CD4-positive, alpha-beta T cell treated with Interleukin-4 for 4 hours (primary cell): ENCODE data around the gene ENDOD1.
"Not testable (repeated sequence)": the region's sequence is repeated elsewhere in the genome, so short reads cannot be mapped to it uniquely, and the experiment has no call there.

ENCODE experiments used
- DNase-seq: peaks from one replicate; pipeline ENCODE4 v3.0.0-alpha.2; 2020

Gene ENDOD1, protein sequence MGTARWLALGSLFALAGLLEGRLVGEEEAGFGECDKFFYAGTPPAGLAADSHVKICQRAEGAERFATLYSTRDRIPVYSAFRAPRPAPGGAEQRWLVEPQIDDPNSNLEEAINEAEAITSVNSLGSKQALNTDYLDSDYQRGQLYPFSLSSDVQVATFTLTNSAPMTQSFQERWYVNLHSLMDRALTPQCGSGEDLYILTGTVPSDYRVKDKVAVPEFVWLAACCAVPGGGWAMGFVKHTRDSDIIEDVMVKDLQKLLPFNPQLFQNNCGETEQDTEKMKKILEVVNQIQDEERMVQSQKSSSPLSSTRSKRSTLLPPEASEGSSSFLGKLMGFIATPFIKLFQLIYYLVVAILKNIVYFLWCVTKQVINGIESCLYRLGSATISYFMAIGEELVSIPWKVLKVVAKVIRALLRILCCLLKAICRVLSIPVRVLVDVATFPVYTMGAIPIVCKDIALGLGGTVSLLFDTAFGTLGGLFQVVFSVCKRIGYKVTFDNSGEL

DNA sequence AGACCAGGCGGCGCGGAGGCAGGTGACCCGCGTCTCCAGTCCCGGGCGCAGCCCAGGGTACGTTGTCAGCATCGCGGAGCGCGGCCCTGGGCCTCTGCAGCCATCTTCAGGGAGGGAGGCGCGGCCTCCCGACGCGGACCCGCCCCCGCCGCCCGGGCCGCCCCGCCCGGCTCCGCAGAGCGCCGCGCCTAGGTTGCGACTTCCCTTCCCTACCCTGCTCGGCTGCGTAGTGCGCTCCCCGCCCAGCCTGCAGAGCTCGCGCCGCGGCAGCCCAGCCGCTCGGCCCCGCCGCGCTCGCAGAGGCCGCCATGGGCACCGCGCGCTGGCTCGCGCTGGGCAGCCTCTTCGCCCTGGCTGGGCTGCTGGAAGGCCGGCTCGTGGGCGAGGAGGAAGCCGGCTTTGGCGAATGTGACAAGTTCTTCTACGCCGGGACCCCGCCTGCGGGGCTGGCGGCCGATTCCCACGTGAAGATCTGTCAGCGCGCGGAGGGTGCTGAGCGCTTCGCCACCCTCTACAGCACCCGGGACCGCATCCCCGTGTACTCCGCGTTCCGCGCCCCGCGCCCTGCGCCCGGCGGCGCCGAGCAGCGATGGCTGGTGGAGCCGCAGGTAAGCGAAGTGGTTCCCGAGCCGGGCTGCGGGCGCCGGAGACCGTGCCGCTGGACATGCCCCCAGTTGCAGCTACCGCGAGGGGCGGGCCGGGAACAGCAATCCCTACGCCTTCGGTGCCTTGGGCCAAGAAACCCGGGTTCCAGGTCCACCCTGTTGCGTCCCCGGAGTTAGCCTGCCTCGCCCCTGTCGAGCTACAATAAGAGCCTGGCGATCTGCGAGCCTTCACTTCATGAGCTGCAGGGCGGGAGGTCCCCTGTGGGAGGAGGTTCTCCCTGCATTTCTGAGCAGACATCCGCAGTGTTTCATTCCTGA is at the start of gene ENDOD1:
ENDOD1 (plus strand) TSS at position 227 of the 923 bp plus-strand sequence; CDS start at position 309, 82 bp downstream.
- DNase-seq, result peak; percentile 83

DNA sequence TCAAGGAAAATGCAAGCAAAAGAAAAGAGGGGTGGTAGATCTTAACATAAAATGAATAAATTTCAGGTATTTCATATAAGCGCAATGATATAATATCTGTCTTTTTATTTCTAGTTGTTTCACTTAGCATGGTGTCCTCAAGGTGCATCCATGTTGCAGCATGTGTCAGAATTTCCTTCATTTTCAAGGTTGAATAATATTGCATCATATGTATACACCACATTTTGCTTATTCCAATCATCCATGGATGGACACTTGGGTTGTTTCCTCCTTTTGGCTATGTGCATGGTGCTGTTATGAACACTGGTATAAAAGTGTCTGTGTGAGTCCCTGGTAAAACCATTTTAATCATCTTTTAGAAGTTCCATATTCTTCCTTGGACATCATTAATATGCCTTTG is 47.4 kb upstream of the ENDOD1 start:
- no peak for DNase-seq

DNA sequence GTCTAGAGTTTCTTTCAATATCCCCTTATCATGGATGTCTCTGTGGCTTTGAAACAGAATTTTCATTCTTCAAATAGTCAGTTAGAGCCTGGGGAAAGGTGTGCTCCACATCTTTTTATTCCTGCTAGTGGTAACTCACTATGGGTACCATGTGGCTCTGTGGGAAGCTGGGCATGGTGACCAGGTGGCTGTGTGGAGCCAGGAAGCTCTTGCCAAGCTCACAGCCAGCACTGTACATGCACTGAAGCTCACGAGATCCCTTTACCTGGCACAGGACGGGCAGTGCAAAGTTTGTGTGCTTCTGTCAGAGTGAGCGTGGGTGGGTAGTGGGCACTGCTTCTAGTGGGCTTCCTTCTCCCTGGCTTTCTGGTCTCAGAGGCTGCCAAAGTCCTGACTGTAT is 46.7 kb upstream of the ENDOD1 start:
- no peak for DNase-seq

DNA sequence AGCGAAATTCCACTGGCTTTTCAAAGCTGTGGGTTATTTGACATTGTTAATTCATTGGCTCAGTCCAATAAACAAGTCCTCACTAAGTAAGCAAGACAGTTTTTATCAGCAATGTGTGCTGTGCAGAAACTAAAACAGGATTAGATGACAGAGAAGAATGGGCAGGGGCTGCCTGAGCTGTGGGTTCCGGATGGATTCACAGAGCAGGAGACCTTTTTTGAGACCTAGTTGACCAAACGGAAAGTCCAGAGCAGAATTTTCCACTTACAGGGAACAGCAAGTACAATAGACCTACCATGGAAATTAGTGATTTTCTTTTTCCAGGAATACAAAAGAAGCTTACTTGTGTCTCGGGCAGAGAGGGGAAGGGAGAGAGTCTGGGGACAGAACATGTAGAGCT is 45.6 kb upstream of the ENDOD1 start:
- DNase-seq, result no peak

DNA sequence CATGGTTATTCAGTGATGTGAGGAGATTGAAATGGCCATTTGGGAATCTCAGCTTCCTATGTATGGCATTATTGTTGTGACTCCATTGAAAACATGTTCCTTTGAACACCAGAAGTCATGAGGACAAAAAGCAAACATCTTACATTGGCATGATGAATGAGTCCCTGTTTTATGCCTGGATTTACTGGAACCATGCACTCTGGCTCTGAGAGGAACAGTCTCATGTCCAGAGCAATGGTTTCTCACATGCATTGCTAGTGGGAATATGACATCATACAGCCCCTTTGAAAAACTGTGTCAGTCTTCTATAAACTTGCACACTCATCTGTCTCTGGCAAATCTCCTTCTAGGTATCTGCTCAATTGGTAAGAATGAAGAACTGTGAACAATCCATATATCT is 43.8 kb upstream of the ENDOD1 start:
- no peak for DNase-seq

DNA sequence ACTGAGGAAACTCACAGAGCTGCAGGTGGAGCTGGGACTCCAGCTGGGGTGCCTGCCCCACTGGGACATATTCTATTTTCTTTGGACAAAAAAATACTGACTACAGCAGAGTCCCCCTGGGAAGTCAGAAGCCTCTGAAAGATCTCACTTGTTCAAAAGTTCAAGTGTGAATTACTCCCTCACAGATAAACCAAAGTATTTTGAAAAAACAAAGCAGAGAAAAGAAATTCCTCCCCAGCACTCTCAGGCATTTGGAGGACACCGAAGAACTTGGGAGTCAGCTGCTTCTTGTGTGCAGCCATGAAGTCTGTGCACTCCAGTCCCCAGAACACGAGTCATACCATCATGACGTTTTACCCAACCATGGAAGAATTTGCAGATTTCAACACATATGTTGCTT is 40.5 kb upstream of the ENDOD1 start, which contains the start of gene KDM4F:
KDM4F (plus strand) TSS at position 301 of the 400 bp plus-strand sequence.
- not testable (repeated sequence) for DNase-seq

DNA sequence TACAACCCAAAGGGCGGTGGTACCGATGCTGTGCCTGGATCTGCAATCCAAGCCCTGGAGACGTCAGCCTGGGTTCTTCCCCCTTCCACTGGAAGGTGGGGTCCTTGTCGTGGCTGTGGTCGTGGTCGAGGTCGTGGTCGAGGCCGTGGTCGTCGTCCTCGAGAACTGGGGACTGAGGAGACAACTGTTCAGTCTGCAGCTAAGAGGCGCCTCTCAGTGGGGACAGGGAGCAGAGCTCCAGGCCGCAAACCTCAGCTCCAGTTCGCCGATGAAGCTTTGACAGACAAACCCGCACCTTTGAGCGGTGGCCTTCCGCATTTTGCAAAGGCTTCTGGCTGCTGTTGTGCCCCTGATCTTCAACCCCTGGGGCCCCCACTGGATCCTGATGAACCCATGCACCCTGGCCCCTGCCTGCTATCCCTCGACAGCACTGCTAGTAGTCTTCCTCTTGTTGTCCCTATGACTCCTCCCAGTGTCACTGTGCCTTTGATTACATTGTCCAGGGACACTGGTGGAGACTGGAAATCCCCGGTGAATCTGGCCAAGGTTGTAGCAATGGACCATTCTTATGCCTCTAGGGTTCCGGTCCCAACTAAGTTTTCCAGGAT is 38.9 kb upstream of the ENDOD1 start:
- DNase-seq, result no peak

DNA sequence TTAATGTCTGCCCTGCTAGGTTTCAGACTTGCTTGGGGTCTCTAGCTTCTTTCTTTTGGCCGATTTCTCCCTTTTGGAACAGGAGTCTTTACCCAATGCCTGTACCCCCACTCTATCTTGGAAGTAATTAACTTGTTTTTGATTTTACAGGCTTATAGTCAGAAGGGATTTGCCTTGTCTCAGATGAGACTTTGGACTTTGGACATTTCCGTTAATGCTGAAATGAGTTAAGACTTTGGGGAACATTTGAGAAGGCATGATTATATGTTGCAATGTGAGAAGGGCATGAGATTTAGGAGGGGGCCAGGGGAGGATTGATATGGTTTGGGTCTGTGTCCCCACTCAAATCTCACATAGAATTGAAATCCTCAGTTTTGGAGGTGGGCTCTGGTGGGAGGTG is 35.3 kb upstream of the ENDOD1 start:
- no peak for DNase-seq

DNA sequence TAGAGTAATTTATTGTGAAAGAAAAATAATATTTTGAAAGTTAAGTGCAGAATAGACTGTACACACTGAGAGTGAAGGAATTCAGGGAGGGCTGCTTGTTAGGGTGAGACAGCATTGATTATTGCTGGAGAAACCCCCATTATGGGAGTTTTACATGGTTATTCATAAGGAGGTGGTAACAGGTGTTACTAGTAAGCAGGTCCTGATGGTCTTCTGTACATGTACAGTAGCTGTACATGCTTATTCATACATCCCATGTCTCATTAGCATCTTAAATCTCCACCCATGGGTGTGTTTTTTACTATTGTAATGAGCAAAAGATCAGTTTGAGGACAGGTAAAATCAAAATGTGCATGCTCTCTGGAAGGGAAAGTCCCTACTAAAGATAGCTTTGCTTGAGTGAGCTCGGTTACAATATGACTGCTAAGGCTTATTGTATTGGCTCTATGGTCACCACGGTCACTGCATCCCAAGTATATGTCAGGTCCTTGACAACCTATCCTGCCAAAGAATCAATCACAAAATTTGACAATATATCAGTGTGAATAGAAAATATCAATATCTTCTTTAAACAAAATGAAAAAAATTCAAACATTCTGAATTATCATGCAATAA is 34.3 kb upstream of the ENDOD1 start:
- no peak for DNase-seq

DNA sequence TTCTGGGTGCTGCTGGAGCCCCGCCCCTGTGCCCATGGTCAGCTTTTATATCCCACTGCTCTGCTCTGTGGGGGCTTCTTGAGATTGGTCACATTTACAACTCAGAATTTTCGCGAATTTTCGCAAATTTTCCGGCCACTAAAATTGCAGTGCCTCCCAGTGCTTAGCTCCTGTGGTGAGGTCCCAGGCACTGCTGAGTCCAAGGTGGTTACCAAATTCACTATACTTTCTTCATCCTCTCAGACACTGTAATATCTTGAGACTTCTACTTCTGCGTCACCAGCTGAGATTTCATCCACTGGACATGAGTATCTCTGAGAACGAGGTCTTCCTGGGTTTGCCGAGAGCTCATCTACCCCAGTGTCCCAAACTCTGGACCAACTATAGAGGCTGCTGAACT is 31.7 kb upstream of the ENDOD1 start:
- DNase-seq, result no peak

DNA sequence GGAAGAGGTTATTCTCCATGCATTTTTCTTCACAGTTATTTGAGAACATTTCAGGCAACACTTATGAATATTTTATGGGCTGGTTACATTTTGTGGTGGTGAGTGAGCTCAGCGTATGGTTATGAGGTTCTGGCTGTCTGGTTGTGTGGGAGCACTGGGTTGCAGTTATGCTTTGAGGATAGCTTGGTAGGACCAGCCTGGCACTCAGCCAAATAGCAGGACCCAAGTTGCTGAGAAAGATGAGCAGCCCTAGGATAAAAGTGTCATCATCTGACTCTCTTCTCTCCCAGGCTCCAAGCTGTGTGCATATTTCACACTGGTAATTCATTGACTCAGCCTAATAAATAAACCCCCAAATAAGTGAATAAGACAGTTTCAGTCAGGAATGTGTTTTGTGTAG is 31.0 kb upstream of the ENDOD1 start:
- DNase-seq, result no peak

DNA sequence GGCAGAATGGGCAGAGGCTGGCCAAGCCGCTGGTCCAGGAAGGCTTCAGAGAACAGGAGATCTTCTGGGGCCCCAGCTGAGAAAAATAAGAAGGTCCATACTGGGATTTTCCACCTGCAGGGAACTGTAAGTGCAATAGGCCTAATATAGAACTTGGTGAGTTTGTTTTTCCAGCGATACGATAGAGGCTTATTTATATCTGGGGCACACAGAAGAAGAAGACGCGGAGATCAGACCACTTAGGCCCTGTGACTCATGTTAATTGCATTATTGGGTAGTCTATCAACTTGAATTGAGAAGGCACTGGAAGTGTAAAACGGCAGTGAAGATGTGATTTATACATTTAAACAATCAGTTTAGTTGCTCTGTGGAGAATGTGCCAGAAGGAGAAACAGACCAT is 30.6 kb upstream of the ENDOD1 start:
- DNase-seq, result no peak

DNA sequence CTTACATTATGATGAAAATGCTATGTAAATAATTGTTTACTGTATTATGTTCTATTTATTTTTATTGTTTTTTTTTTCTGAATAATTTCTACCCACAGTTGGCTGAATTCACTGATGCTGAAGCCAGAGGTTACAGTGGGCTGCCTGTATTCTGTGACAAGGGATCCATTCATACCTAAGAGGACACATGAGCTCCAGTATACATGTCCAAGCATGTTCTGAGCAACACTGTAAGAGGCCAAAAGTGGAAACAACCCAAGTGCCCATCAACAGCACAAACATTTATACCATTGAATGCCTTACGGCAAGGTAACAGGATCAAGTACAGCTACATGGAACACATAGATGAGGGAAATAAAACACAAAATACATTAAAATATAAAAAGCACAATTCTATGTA is 24.3 kb upstream of the ENDOD1 start:
- DNase-seq, result no peak

DNA sequence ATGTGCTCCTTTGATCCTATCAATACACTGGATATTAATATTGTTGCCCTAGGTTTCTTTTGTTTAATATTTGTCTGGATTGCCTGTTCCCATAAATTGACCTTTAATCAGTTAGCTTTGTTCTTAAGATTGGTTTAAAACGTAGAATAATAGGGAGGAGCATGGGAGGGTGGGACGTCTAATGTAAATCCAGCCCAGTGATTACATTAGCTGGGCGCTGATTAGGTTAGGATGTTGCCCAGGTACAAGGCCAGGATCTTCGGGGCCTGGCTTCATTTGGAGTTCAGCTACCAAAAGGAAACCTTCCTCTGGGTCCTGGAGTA is 23.0 kb upstream of the ENDOD1 start, which contains the start of gene SRSF8:
SRSF8 (plus strand) TSS at position 204 of the 323 bp plus-strand sequence. CDS start 308 bp downstream, outside the sequence.
- DNase-seq, result no peak

DNA sequence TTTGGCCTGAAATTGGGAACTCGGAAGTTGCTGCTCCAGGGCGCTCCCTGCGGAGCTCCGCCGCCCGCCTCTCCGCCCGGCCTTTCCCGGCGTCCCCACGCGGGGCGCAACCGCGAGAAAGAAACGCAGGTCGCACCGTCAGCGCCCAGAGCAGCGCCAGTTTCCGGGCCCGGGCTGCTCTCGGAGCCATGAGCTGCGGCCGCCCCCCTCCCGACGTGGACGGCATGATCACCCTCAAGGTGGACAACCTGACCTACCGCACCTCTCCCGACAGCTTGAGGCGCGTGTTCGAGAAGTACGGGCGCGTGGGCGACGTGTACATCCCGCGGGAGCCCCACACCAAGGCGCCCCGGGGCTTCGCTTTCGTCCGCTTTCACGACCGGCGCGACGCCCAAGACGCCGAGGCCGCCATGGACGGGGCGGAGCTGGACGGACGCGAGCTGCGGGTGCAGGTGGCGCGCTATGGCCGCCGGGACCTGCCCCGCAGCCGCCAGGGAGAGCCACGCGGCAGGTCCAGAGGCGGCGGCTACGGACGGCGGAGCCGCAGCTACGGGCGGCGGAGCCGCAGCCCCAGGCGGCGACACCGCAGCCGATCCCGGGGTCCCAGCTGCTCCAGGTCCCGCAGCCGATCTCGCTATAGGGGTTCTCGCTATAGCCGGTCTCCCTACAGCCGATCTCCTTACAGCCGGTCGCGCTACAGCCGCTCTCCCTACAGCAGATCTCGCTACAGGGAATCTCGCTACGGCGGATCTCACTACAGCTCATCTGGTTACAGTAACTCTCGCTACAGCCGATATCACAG is 22.4 kb upstream of the ENDOD1 start:
- peak; percentile 68 for DNase-seq

DNA sequence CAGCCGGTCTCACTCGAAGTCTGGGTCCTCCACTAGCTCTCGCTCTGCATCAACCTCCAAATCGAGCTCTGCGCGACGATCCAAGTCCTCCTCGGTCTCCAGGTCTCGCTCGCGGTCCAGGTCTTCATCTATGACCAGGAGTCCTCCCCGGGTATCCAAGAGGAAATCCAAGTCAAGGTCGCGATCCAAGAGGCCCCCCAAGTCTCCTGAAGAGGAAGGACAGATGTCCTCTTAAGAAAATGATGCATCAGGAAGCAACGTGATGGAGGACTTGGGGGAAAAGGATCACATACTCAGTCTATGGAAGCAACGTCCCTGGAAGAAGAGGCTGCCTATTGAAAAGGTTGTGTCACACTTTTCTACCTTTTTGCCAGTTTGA is 21.8 kb upstream of the ENDOD1 start:
- no peak for DNase-seq

DNA sequence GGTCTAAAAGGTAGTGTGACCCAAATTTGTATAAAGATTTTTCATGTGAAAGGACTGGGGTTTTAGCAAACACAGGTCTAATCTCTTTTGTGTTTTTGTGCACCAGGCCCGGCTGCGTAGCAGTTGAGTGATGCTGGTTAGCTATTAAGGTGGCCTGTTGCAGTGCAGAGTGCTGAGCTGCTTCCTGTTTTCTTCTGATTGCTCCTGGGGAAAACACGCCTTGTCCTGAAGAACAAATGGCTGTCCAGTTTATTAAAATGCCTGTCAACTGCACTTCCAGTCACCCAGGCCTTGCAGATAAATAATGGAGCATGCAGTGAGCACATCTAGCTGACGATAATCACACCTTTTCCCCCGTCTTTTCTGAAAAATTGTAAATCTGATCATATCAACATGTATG is 21.1 kb upstream of the ENDOD1 start:
- peak; percentile 91 for DNase-seq

DNA sequence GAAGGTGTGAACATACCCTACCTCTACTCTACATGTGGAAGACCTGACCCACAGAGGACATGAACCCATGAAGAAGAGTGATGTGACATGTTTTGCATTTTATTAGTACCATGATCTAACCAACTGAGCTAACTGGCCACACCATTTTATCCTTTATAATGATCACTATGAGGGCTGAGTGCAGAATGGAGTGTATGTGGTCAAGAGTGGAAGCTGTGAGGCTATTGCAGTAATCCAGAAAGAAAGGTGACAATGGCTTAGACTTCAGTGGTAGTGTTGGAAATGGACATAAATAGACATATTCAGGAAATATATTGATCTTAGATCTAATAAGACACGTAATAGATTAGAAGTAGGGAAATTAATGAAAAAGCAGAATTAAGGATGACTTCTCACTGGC is 19.2 kb upstream of the ENDOD1 start:
- DNase-seq, result no peak

DNA sequence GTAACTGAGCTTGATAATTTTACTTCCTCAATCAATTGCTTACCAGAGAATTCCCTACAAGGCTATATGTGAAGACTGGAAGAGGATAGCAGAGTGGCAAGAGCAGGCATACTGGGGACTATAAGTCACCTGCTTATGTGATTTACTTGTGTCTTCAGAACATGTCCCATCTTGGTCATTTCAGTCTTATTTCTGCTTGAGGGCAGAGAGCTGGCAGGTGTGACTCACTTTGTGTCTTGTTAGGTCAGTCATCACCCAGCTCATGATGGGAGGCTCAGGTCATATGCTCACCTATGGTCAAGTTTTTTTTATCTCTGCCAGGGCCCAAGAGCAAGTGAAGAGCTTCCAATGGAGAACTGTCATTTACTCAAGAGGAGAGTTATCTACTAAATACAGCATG is 16.7 kb upstream of the ENDOD1 start:
- DNase-seq, result no peak

DNA sequence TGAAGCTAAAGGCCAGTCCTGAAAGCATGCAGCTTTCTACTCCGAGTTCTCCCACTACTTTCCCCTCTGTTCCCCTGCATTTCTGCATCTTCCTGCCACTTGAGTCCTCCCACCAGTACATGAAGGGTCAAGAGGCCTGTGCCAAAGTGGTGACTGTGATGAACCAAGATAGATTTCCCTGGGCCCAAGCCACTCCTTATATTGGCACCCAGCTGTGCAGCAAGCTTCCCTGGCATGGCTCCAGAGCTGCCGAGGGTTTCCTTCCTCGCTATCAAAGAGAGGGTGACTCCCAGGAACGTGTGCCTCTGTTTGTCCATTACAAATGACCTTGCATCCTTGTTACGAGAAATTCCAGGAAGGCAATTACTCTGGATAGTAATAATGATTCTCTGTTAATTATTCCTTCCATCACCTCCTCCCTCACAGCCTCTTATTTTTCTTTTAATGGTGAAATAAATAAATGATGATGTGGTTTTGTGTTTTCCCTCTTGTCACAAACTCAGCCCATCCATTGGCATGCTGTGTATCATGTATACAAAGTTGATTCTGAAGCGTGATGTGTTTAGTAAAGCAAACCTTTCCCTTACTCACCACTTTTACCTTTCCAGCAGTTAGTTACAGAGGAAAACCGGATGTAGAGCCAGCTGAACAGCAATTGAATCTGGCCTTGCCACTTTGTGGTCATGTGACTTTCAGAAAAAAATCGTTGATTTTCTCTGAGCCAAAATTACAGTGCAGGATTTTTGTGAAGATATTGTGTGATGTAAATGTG is 14.7 kb upstream of the ENDOD1 start:
- no peak for DNase-seq

DNA sequence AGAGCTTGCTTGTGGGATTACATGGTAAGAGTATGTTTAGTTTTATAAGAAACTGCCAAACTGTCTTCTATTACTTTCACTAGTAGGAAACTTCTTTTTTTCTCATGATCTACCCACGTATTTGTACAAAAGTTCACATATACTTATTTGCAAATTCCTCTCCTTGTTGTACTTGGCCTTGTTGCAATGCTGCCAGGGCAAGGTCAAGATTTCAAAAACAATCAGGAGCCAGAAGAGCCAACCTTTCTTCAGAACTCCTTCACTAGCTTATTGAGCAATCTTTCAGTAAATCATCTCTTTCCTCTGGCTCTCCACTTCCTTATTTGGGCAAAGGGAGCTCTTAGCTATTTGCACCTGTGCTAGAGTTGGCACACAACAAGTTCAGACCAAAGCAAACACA is 13.2 kb upstream of the ENDOD1 start:
- no peak for DNase-seq
